WTC11 (cell line): ENCODE data around the gene SPSB3. TPM values are rescaled to one million over a fixed set of nuclear protein-coding genes. Genes with fewer than 3 reads are reported as not detected.

Experiments used
- ATF1 ChIP-seq: sonication (generic); formaldehyde crosslinking; IDR thresholded peaks from 2 replicates; pipeline ENCODE4 v1.8.1; 2023; ENCODE audit warnings: mild to moderate bottlenecking, moderate library complexity, missing genetic modification reagents
- ATF6 ChIP-seq: sonication (generic); formaldehyde crosslinking; IDR thresholded peaks from 2 replicates; pipeline ENCODE4 v1.8.1; 2023; ENCODE audit warnings: mild to moderate bottlenecking, missing genetic modification reagents
- CBFB ChIP-seq: sonication (generic); formaldehyde crosslinking; IDR thresholded peaks from 2 replicates; pipeline ENCODE4 v1.8.1; 2022; ENCODE audit warnings: mild to moderate bottlenecking, low read depth, missing genetic modification reagents
- CREM ChIP-seq: sonication (generic); formaldehyde crosslinking; IDR thresholded peaks from 2 replicates; pipeline ENCODE4 v1.8.1; 2022; ENCODE audit warnings: mild to moderate bottlenecking, missing genetic modification reagents, moderate library complexity
- E2F5 ChIP-seq: sonication (generic); formaldehyde crosslinking; IDR thresholded peaks from 2 replicates; pipeline ENCODE4 v1.8.1; 2022; ENCODE audit warnings: mild to moderate bottlenecking, moderate library complexity, missing genetic modification reagents
- ESRRA ChIP-seq: sonication (generic); formaldehyde crosslinking; IDR thresholded peaks from 2 replicates; pipeline ENCODE4 v1.8.1; 2022; ENCODE audit warnings: mild to moderate bottlenecking, missing genetic modification reagents, borderline replicate concordance
- FOXJ3 ChIP-seq: sonication (generic); formaldehyde crosslinking; IDR thresholded peaks from 2 replicates; pipeline ENCODE4 v1.9.0; 2021; ENCODE audit warnings: missing genetic modification reagents, mild to moderate bottlenecking, borderline replicate concordance
- FOXP1 ChIP-seq: sonication (generic); formaldehyde crosslinking; IDR thresholded peaks from 2 replicates; pipeline ENCODE4 v1.8.0; 2022; ENCODE audit warnings: missing genetic modification reagents, mild to moderate bottlenecking, moderate library complexity, borderline replicate concordance
- GTF2I ChIP-seq: fragments of 250-450 bp; sonication (Bioruptor Pico); conservative IDR thresholded peaks from 2 replicates; pipeline ENCODE4 v1.4.0; 2021; ENCODE audit warnings: mild to moderate bottlenecking
- MLX ChIP-seq: sonication (generic); formaldehyde crosslinking; IDR thresholded peaks from 2 replicates; pipeline ENCODE4 v1.8.1; 2023; ENCODE audit warnings: mild to moderate bottlenecking, missing genetic modification reagents, moderate library complexity
- MXD4 ChIP-seq: fragments of 250-450 bp; sonication (Bioruptor Pico); IDR thresholded peaks from 2 replicates; pipeline ENCODE4 v1.8.0; 2021; ENCODE audit warnings: mild to moderate bottlenecking, moderate library complexity, borderline replicate concordance
- MYBL2 ChIP-seq: sonication (generic); formaldehyde crosslinking; IDR thresholded peaks from 2 replicates; pipeline ENCODE4 v1.8.1; 2023; ENCODE audit warnings: mild to moderate bottlenecking, moderate library complexity, missing genetic modification reagents
- NFATC4 ChIP-seq: fragments of 250-450 bp; sonication (Bioruptor Pico); IDR thresholded peaks from 2 replicates; pipeline ENCODE4 v1.9.0; 2021; ENCODE audit warnings: mild to moderate bottlenecking
- NR3C1 ChIP-seq: sonication (generic); formaldehyde crosslinking; conservative IDR thresholded peaks from 2 replicates; pipeline ENCODE4 v1.8.1; 2023; ENCODE audit warnings: low read depth, mild to moderate bottlenecking, missing genetic modification reagents
- PREB ChIP-seq: sonication (generic); formaldehyde crosslinking; IDR thresholded peaks from 2 replicates; pipeline ENCODE4 v1.8.1; 2022; ENCODE audit warnings: mild to moderate bottlenecking, missing genetic modification reagents, moderate library complexity, borderline replicate concordance
- RELA ChIP-seq: sonication (generic); formaldehyde crosslinking; IDR thresholded peaks from 2 replicates; pipeline ENCODE4 v1.8.1; 2022; ENCODE audit warnings: missing genetic modification reagents, mild to moderate bottlenecking, borderline replicate concordance
- SP1 ChIP-seq: sonication (generic); formaldehyde crosslinking; conservative IDR thresholded peaks from 2 replicates; pipeline ENCODE4 v1.8.1; 2022; ENCODE audit warnings: missing genetic modification reagents
- STAT6 ChIP-seq: sonication (generic); formaldehyde crosslinking; conservative IDR thresholded peaks from 2 replicates; pipeline ENCODE4 v1.8.1; 2023; ENCODE audit warnings: mild to moderate bottlenecking, low read depth, missing genetic modification reagents, moderate library complexity
- TEAD1 ChIP-seq: sonication (generic); formaldehyde crosslinking; IDR thresholded peaks from 2 replicates; pipeline ENCODE4 v1.8.0; 2022; ENCODE audit warnings: mild to moderate bottlenecking, missing genetic modification reagents
- TEAD4 ChIP-seq: sonication (generic); formaldehyde crosslinking; IDR thresholded peaks from 2 replicates; pipeline ENCODE4 v1.8.0; 2022; ENCODE audit warnings: mild to moderate bottlenecking, missing genetic modification reagents
- USF2 ChIP-seq: sonication (generic); formaldehyde crosslinking; IDR thresholded peaks from 2 replicates; pipeline ENCODE4 v1.8.1; 2023; ENCODE audit warnings: mild to moderate bottlenecking, missing genetic modification reagents, moderate library complexity
- ZBTB21 ChIP-seq: sonication (generic); formaldehyde crosslinking; IDR thresholded peaks from 2 replicates; pipeline ENCODE4 v1.8.1; 2023; ENCODE audit warnings: mild to moderate bottlenecking, missing genetic modification reagents, borderline replicate concordance
- ZNF219 ChIP-seq: sonication (generic); formaldehyde crosslinking; IDR thresholded peaks from 2 replicates; pipeline ENCODE4 v1.8.0; 2023; ENCODE audit warnings: missing genetic modification reagents, mild to moderate bottlenecking, borderline replicate concordance
- ZNF281 ChIP-seq: sonication (generic); formaldehyde crosslinking; IDR thresholded peaks from 2 replicates; pipeline ENCODE4 v1.8.0; 2023; ENCODE audit warnings: mild to moderate bottlenecking, missing genetic modification reagents
- ZSCAN18 ChIP-seq: fragments of 250-450 bp; sonication (Bioruptor Pico); IDR thresholded peaks from 2 replicates; pipeline ENCODE4 v2.1.2; 2022; ENCODE audit warnings: mild to moderate bottlenecking, moderate library complexity
- total RNA-seq: library from RNA; stranded (reverse); gene quantifications from 3 replicates; pipeline ENCODE4 v1.2.3, GENCODE V29; 2021

The SPSB3 gene
- total RNA-seq, 1 experiment from 2014 or later, result 32.8 TPM

GRCh38 chr16:1772908-1773702 lies 9.3 kb downstream of the SPSB3 start, which contains the start of gene MRPS34 (continued):
- TF ChIP-seq ZNF281 (CRISPR knock-in tag), result peak; percentile 45; the same call in 1 of the 2 replicates
- TF ChIP-seq GTF2I (CRISPR knock-in tag), result no peak
- TF ChIP-seq CREM (CRISPR knock-in tag), result peak; percentile 33; the same call in 1 of the 2 replicates
- peak; percentile 75 for TF ChIP-seq SP1
- no peak for TF ChIP-seq STAT6 (CRISPR knock-in tag)
- 0 out of 2 replicates have a peak, but pooled peaks have one; percentile 81 for TF ChIP-seq ATF1
- TF ChIP-seq MXD4 (CRISPR knock-in tag), result no peak
- no peak for TF ChIP-seq NR3C1 (CRISPR knock-in tag)
- no peak for TF ChIP-seq FOXJ3 (CRISPR knock-in tag)
- no peak for TF ChIP-seq ZSCAN18 (CRISPR knock-in tag)
- no peak for TF ChIP-seq TEAD4 (CRISPR knock-in tag)
- TF ChIP-seq E2F5 (CRISPR knock-in tag), result peak; percentile 68; the same call in 1 of the 2 replicates
- no peak for TF ChIP-seq ZNF219 (CRISPR knock-in tag)
- no peak for TF ChIP-seq ATF6 (CRISPR knock-in tag)
- peak; percentile 22; the same call in 1 of the 2 replicates for TF ChIP-seq ESRRA (CRISPR knock-in tag)
- peak; percentile 79; the same call in 1 of the 2 replicates for TF ChIP-seq ZBTB21 (CRISPR knock-in tag)
- TF ChIP-seq CBFB (CRISPR knock-in tag), result peak; percentile 88; the same call in 1 of the 2 replicates
- peak; percentile 58; the same call in 1 of the 2 replicates for TF ChIP-seq MYBL2
- TF ChIP-seq NFATC4, result no peak
- 0 out of 2 replicates have a peak, but pooled peaks have one; percentile 14 for TF ChIP-seq MLX (CRISPR knock-in tag)
- TF ChIP-seq RELA, result peak; percentile 50; the same call in 1 of the 2 replicates
- TF ChIP-seq FOXP1 (CRISPR knock-in tag), result peak; percentile 79
- TF ChIP-seq TEAD1 (CRISPR knock-in tag), result peak; percentile 78
- TF ChIP-seq USF2 (CRISPR knock-in tag), result peak; percentile 57; the same call in 1 of the 2 replicates
- no peak for TF ChIP-seq PREB (CRISPR knock-in tag)
